Stimulated activated CD8-positive, alpha-beta memory T cell treated with anti-CD3 and anti-CD28 coated beads, Interleukin-15, amount 100 ng/mL, for 24 hours (primary cell): Measurements from ENCODE around the gene NFATC4.
"Not testable (repeated sequence)": the region's sequence is repeated elsewhere in the genome, so short reads cannot be mapped to it uniquely, and the experiment has no call there.

Experiments used
- DNase-seq: peaks from one replicate; pipeline ENCODE4 v3.0.0-alpha.2; 2020; ENCODE audit warnings: low read depth

Gene NFATC4

GRCh38 chr14:24339284-24340151 is 28.5 kb upstream of the NFATC4 start, which contains the start of gene RIPK3:
Gene RIPK3 (minus strand): TSS chr14:24339991. CDS start chr14:24339826, 165 bp downstream.
- DNase-seq, result no peak

DNA sequence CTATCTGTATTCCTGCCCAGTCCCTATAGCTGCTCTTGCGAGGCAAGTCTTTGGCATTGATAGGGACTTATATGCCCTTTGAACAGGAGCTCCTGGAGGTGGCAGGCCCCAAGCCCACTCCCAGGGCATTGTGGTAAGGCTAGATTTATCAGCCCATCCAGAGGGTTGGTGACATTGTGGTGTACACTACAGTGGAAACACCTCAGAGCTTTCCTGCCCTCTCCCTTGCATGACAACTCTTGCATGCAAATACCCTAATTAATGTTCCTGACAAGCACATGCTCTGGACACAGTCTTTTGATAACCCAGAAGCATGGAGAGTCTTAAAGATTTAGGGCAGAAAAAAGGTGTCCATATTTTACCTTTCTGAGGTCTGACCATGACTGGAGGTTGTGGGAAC is 27.4 kb upstream of the NFATC4 start:
- DNase-seq, result no peak

DNA sequence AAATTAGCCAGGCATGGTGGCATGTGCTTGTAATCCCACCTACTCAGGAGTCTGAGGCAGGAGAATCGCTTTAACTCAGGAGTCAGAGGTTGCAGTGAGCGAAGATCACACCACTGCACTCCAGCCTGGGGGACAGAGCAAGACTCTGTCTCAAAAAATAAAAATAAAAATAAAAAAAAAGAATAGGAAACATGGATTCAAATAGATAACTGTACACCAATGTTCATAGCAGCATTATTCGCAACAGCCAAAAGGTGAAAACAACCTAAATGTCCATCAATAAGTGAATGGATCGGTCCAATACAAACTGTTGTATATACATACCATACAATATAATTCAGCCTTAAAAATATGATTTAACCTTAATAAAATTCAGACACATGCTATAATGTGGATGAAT is 25.1 kb upstream of the NFATC4 start:
- DNase-seq, result no peak

DNA sequence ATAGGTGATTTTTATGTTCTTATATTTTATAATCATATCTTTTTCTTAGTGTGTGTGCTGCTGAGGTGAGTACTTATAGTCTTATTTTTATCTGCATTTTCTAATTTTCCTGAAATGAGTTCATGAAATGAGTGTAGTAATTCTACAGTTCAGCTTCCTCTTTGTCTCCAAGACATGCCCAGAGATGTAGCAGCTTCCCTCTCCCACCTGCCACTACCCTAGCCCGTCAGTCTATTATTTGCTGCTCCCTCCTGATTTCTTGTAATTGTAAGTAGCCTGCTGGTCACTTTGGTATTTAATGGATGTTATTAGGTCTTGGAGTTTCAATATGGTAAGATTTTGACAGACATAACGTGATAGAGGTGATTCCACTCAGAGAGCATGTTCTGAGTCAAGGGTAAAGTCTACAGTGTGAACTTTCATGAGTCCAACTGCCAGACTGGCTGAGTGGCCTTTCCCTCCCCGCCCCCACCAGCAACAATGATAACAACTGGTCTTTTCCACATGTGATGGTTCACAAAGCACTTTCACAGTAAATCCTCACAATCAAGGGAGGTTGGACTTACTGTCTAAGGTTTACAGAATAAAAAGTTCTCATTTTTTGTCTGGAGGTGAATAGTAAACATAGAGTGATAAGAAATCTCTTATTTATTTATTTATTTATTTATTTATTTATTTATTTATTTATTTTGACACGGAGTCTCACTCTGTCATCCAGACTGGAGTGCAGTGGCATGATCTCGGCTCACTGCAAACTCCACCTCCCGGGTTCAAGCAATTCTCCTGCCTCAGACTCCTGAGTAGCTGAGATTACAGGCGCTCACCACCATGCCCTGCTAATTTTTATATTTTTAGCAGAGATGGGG is 24.0 kb upstream of the NFATC4 start:
- no peak for DNase-seq

- no peak for DNase-seq
Measured at GRCh38 chr14:24347134-24347533, 20.9 kb upstream of the NFATC4 start.

DNA sequence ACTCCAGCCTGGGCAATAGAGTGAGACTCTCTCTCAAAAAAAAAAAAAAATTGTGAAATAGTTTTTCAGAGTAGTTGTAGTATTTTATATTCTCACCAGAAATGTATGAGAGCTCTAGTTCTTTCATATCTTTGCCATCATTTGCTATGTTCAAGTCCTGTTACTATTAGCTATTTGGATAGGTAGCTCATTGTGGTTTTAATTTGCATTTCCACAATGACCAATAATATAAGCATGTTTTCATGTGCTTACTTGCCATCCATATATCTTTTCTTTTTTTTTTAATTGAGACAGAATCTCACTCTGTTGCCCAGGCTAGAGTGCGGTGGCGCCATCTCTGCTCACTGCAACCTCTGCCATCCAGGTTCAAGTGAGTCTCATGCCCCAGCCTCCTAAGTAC is 19.8 kb upstream of the NFATC4 start:
- DNase-seq, result no peak

DNA sequence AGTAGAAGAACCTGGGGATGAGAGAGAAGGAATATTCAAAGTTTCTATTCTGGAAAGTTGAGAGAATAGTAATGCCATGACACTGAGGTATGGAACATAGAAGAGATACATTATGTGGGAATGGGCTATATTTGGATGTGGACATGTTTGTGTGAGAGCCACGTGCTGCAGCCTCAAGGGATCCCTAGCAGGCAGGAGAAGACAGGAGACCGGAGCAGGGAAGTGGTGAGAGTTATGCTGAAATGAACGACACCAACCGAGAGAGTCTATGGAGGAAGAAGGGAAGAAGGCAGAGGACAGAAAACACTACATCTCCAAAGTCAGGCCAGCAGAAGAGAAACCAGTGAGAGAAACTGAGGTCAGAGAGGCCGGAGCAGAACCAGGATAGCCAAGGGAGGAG is 18.2 kb upstream of the NFATC4 start:
- no peak for DNase-seq

DNA sequence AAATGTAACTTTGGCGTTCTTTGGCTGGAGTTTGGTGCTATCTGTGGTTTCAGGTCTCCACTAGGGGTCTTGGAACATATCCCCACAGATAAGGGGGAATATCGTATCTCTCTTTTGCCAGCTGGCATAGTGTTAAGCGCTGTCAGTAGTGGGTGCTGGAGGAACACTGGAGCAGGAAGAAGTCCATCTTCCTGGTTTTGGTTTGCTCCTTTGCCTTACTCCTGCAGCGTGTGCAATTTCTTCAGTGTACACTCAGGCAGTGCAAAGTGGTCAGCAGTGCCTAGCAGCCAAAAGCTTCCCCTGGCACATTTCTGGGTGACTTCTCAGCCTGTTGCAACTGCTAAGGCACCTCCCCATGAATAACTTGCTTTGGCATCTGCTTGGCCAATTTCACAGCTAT is 16.5 kb upstream of the NFATC4 start:
- no peak for DNase-seq

DNA sequence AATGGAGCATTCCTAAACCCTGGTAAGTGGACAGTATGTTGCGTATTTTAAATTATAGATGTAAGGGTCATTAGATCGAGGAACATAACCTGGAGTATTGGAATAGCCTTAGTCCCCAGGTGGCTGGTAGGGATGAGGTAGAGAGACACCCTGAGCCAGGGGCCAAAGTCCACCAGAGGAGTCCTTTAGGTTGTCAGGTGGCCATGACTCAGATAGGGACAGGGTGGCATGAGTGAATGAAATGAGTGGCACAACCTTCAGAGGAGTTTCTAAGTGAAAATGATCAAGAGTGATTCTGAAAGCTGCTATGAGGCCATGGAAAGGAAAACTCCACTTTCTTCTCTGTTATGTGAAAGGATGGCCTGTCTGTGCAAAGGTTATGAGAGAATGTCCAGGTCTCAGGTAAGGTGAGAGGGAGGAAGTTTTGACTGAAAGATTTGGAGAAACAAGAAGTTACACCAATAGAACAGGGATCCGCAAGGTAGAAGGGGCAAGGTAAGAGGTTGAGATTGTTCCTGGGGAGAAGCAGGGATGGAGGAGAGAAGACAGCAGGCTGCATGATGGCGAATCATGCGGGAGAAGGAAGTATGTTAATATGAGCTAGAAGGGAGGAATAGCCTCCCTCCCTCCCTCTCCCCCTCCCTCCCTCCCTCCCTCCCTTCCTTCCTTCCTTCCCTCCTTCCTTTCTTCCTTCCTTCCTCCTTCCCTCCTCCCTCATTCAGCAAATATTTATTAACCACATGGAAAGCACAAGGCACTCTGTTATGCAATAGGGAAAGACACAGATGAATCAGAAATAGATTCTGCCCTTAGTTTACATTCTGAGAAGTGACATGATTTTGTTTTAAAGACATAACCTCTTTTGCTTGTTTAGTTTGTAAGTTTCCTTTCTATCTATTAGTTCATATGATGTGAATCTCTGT is 14.2 kb upstream of the NFATC4 start:
- no peak for DNase-seq

- DNase-seq, result not testable (repeated sequence)
Measured at GRCh38 chr14:24354482-24354825, 13.5 kb upstream of the NFATC4 start.

- DNase-seq, result no peak
Measured at GRCh38 chr14:24355009-24355408, 13.0 kb upstream of the NFATC4 start.

GRCh38 chr14:24356208-24356607 is 11.8 kb upstream of the NFATC4 start:
- DNase-seq, result no peak

DNA sequence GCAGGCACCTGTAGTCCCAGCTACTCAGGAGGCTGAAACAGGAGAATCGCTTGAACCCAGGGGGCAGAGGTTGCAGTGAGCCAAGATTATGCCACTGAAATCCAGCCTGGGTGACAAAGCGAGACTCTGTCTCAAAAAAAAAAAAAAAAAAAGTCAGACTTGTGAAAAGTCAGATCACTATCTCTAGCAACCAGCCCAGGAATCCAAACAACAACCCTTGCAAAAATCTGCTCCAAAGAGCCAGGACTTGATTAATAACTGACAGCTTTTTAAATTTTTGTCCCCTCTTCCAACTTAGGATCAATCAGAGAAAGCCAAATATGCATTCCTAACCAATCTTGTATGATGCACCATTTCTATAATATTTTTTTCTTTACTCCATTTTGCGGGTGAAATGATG is 7.7 kb upstream of the NFATC4 start:
- DNase-seq, result no peak

- DNase-seq, result no peak
Measured at GRCh38 chr14:24361326-24361725, 6.7 kb upstream of the NFATC4 start.

DNA sequence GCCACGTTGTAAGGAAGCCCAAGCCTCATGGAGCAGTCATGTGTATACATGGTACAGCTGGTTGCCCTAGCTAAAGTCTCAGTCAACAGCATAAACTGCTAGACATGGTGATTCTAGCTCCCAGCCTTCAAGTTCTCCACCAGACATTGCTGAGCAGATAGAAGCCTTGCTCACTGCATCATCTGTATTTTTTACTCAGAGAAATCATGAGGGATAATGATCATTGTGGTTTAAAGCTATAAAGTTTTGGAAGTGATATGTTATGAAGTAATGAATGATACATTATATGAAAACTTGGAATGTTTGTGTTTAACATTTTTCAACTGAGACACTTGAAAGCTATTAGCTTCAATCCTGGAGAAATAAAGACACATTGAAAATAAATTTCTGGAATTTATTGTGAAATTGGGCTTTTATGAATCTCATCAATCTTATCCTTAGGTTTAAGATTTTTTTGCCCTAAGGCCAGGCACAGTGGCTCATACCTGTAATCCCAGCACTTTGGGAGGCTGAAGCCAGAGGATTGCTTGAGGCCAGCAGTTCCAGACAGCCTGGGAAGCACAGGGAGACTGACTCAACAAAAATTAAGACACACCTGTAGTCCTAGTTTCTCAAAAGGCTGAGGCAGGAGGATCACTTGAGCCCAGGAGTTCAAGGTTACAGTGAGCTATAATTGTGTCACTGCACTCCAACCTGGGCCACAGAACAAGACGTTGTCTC is 5.6 kb upstream of the NFATC4 start:
- no peak for DNase-seq

DNA sequence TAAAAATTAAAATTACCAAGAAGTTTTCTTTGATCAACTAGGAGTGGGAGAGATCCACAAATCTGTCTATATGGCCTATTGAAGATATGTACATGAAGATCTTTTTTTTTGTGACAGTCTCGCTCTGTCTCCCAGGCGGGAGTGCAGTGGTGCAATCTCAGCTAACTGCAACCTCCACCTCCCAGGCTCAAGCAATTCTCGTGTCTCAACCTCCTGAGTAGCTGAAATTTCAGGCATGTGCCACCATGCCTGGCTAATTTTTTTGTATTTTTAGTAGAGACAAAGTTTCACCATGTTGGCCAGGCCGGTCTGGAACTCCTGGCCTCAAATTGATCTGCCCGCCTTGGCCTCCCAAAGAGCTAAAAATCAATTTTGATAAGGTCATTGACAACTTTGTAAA is 4.6 kb upstream of the NFATC4 start:
- no peak for DNase-seq

GRCh38 chr14:24364841-24365240 is 3.1 kb upstream of the NFATC4 start:
- no peak for DNase-seq

DNA sequence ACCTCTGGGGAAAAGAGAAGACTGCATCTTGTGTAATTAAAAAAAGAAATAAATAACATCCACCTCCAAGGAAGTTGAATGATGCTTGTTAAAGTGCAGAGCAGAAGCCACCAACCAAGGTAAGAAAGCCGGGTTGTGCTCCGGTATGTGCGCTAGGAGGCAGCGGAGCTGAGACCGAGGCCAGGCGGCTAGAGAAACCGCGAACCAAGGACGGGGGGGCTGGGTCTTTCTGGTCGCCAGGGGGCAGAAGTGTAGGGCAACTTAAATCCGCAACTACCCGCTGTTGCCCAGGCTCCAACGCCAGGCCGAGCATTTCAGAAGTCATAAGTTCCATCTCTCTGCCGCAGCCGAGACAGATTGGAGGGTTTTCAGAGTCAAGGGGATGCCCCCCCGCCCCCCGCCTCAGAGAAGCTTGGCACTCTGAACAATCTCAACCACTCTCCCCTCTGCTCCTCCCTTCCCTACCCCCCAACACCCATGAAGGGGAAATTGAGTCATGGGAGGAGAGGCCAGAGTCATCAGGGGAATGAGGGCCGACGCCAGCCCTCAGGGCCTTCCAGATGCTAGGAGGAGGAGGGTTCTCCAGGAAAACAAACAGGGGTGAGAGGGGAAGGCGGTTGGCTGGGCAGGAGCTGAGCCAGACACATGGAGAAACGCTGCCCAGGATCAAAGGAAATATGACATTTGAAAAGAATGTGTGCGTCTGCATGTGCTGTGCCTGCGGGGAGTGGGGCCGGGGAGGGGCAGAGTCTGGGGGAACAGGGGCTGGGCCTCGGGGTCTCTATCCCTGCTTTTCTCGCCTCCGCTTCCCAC is 2.2 kb upstream of the NFATC4 start:
- peak; percentile 37 for DNase-seq

DNA sequence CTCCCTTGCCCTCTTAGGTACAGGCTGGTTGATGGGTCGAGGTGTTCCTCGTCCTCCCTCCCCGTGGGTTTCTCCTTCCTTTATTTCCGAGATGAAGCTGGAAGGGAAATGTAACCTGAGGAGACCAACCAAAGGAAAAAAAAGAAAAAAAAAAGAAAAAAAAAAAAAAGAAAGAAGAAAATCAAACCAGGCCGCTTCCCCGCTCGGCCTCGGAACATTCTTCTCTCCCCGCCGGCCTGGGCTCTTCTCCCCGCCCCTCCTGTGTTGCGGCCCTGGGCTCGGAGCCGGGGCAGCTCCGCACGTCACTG is 1.6 kb upstream of the NFATC4 start:
- DNase-seq, result no peak

- DNase-seq, result no peak
Measured at GRCh38 chr14:24366721-24367513, 1.1 kb upstream of the NFATC4 start.
